Measurements from ENCODE around the gene R3HDM2.
A peak's percentile ranks its signal among the peaks of the same experiment; 100 is the strongest.

R3HDM2 gene

GRCh38 chr12:57464569-57464968 is 33.7 kb upstream of the R3HDM2 start:
- Histone ChIP-seq H3K9me3 (ENCODE audit: insufficient read depth, low read depth, low read length) (no peaks in the 10 kb centered on the region), H2AK5ac (ENCODE audit: low read length) (no peak overlapping the region), H4K91ac (ENCODE audit: low read depth, low read length) (no peak overlapping the region), H4K8ac (ENCODE audit: low read depth, low read length) (no peak overlapping the region), H3K27me3 (ENCODE audit: insufficient read depth, low read length) (no peaks in the 10 kb centered on the region), H3K79me1 (ENCODE audit: low read length) (peaks cover 4% of the 10 kb centered on the region), H3K4ac (ENCODE audit: low read depth, low read length) (no peak overlapping the region), H3K4me2 (ENCODE audit: low read length) (no peak overlapping the region), H3K79me2 (ENCODE audit: control insufficient read depth, insufficient read depth, low read length, poor library complexity) (no peaks in the 10 kb centered on the region), H3K23ac (ENCODE audit: low read length) (no peak overlapping the region), H2BK12ac (ENCODE audit: low read length) (no peak overlapping the region), H3K4me1 (ENCODE audit: control insufficient read depth in 1 of 2, insufficient read depth in 2 of 2, low read length in 2 of 2) (peaks cover 6 to 8% of the 10 kb centered on the region in 2 experiments), H4K12ac (ENCODE audit: low read depth, low read length) (no peak overlapping the region), H3K4me3 (ENCODE audit: low read depth, low read length) (no peak overlapping the region), H2BK5ac (ENCODE audit: low read depth, low read length, poor library complexity) (no peak overlapping the region), H3K27ac (ENCODE audit: low read depth, low read length) (no peak overlapping the region), H3K18ac (ENCODE audit: low read length) (no peak overlapping the region), H2BK120ac (ENCODE audit: insufficient read depth, low read length, poor library complexity) (no peak overlapping the region), H3K14ac (ENCODE audit: low read length) (no peak overlapping the region), H3K36me3 (ENCODE audit: control insufficient read depth in 1 of 2, insufficient read depth in 2 of 2, low read length in 2 of 2) (no peaks in the 10 kb centered on the region), H3K9ac (ENCODE audit: low read length) (no peak overlapping the region), H2AFZ (ENCODE audit: insufficient read depth, low read length, poor library complexity) (no peak overlapping the region)
- no CpG with 5 or more reads among the region's 12 CpGs for WGBS (ENCODE audit: extremely low coverage, insufficient coverage, insufficient read length)
- no peak for DNase-seq

- no peak for DNase-seq
Observed at GRCh38 chr12:57462912-57463253, 32.0 kb upstream of the R3HDM2 start.

GRCh38 chr12:57462251-57462911 is 31.5 kb upstream of the R3HDM2 start:
- no peaks in the 10 kb centered on the region for H3K9me3 ChIP-seq (ENCODE audit: insufficient read depth, low read depth, low read length)
- H4K91ac ChIP-seq (ENCODE audit: low read depth, low read length) = peak overlapping the region; percentile 57
- H4K8ac ChIP-seq (ENCODE audit: low read depth, low read length) = no peak overlapping the region
- no peak overlapping the region for H3K4ac ChIP-seq (ENCODE audit: low read depth, low read length)
- no peak overlapping the region for H3K18ac ChIP-seq (ENCODE audit: low read length)
- no peaks in the 10 kb centered on the region for H3K79me2 ChIP-seq (ENCODE audit: control insufficient read depth, insufficient read depth, low read length, poor library complexity)
- no peak overlapping the region for H3K9ac ChIP-seq (ENCODE audit: low read length)
- no CpG with 5 or more reads among the region's 28 CpGs for WGBS (ENCODE audit: extremely low coverage, insufficient coverage, insufficient read length)
- peaks cover 8% of the 10 kb centered on the region for H3K79me1 ChIP-seq (ENCODE audit: low read length)
- peak overlapping the region; percentile 64 for H3K4me3 ChIP-seq (ENCODE audit: low read depth, low read length)
- peak; percentile 86 to 94 for DNase-seq
- no peak overlapping the region for H3K14ac ChIP-seq (ENCODE audit: low read length)
- H2BK120ac ChIP-seq (ENCODE audit: insufficient read depth, low read length, poor library complexity) = peak overlapping the region; percentile 66
- no peak overlapping the region for H2BK5ac ChIP-seq (ENCODE audit: low read depth, low read length, poor library complexity)
- H3K27ac ChIP-seq (ENCODE audit: low read depth, low read length) = no peak overlapping the region
- H3K27me3 ChIP-seq (ENCODE audit: insufficient read depth, low read length) = no peaks in the 10 kb centered on the region
- no peak overlapping the region for H2AFZ ChIP-seq (ENCODE audit: insufficient read depth, low read length, poor library complexity)
- peak overlapping the region; percentile 81 for H3K4me2 ChIP-seq (ENCODE audit: low read length)
- H4K12ac ChIP-seq (ENCODE audit: low read depth, low read length) = no peak overlapping the region
- H2AK5ac ChIP-seq (ENCODE audit: low read length) = no peak overlapping the region
- peaks cover 6 to 8% of the 10 kb centered on the region in 2 experiments for H3K4me1 ChIP-seq (ENCODE audit: control insufficient read depth in 1 of 2, insufficient read depth in 2 of 2, low read length in 2 of 2)
- H2BK12ac ChIP-seq (ENCODE audit: low read length) = no peak overlapping the region
- no peaks in the 10 kb centered on the region for H3K36me3 ChIP-seq (ENCODE audit: control insufficient read depth in 1 of 2, insufficient read depth in 2 of 2, low read length in 2 of 2)
- no peak overlapping the region for H3K23ac ChIP-seq (ENCODE audit: low read length)

More at GRCh38 chr12:57462912-57463253, 32.0 kb upstream of the R3HDM2 start:
- no peaks in the 10 kb centered on the region for H3K36me3 ChIP-seq (ENCODE audit: control insufficient read depth in 1 of 2, insufficient read depth in 2 of 2, low read length in 2 of 2)
- no peak overlapping the region for H2BK12ac ChIP-seq (ENCODE audit: low read length)
- H3K27me3 ChIP-seq (ENCODE audit: insufficient read depth, low read length) = no peaks in the 10 kb centered on the region
- H2BK5ac ChIP-seq (ENCODE audit: low read depth, low read length, poor library complexity) = no peak overlapping the region
- H3K27ac ChIP-seq (ENCODE audit: low read depth, low read length) = no peak overlapping the region
- no peaks in the 10 kb centered on the region for H3K9me3 ChIP-seq (ENCODE audit: insufficient read depth, low read depth, low read length)
- no peak overlapping the region for H3K4me3 ChIP-seq (ENCODE audit: low read depth, low read length)
- no peak overlapping the region for H4K91ac ChIP-seq (ENCODE audit: low read depth, low read length)
- peaks cover 6 to 8% of the 10 kb centered on the region in 2 experiments for H3K4me1 ChIP-seq (ENCODE audit: control insufficient read depth in 1 of 2, insufficient read depth in 2 of 2, low read length in 2 of 2)
- no CpG with 5 or more reads among the region's 5 CpGs for WGBS (ENCODE audit: extremely low coverage, insufficient coverage, insufficient read length)
- no peak overlapping the region for H4K12ac ChIP-seq (ENCODE audit: low read depth, low read length)
- no peak overlapping the region for H2AK5ac ChIP-seq (ENCODE audit: low read length)
- H2AFZ ChIP-seq (ENCODE audit: insufficient read depth, low read length, poor library complexity) = no peak overlapping the region
- no peak overlapping the region for H3K4me2 ChIP-seq (ENCODE audit: low read length)
- H3K18ac ChIP-seq (ENCODE audit: low read length) = no peak overlapping the region
- no peak overlapping the region for H3K23ac ChIP-seq (ENCODE audit: low read length)
- no peak overlapping the region for H2BK120ac ChIP-seq (ENCODE audit: insufficient read depth, low read length, poor library complexity)
- H3K14ac ChIP-seq (ENCODE audit: low read length) = no peak overlapping the region
- no peak overlapping the region for H4K8ac ChIP-seq (ENCODE audit: low read depth, low read length)
- no peaks in the 10 kb centered on the region for H3K79me2 ChIP-seq (ENCODE audit: control insufficient read depth, insufficient read depth, low read length, poor library complexity)
- no peak overlapping the region for H3K9ac ChIP-seq (ENCODE audit: low read length)
- H3K4ac ChIP-seq (ENCODE audit: low read depth, low read length) = no peak overlapping the region
- H3K79me1 ChIP-seq (ENCODE audit: low read length) = peaks cover 8% of the 10 kb centered on the region

- peaks cover 8% of the 10 kb centered on the region for H3K79me1 ChIP-seq (ENCODE audit: low read length)
- peak overlapping the region; percentile 41 for H3K4ac ChIP-seq (ENCODE audit: low read depth, low read length)
- H3K9ac ChIP-seq (ENCODE audit: low read length) = peak overlapping the region; percentile 2
- peak overlapping the region; percentile 57 for H2AFZ ChIP-seq (ENCODE audit: insufficient read depth, low read length, poor library complexity)
- H2BK120ac ChIP-seq (ENCODE audit: insufficient read depth, low read length, poor library complexity) = peak overlapping the region; percentile 66
- H4K8ac ChIP-seq (ENCODE audit: low read depth, low read length) = peak overlapping the region; percentile 56
- H3K4me1 ChIP-seq (ENCODE audit: control insufficient read depth in 1 of 2, insufficient read depth in 2 of 2, low read length in 2 of 2) = peaks cover 6 to 8% of the 10 kb centered on the region in 2 experiments
- no peak overlapping the region for H4K12ac ChIP-seq (ENCODE audit: low read depth, low read length)
- no peak for DNase-seq
- H3K36me3 ChIP-seq (ENCODE audit: control insufficient read depth in 1 of 2, insufficient read depth in 2 of 2, low read length in 2 of 2) = no peaks in the 10 kb centered on the region
- H3K18ac ChIP-seq (ENCODE audit: low read length) = no peak overlapping the region
- H3K27me3 ChIP-seq (ENCODE audit: insufficient read depth, low read length) = no peaks in the 10 kb centered on the region
- no CpG with 5 or more reads among the region's 9 CpGs for WGBS (ENCODE audit: extremely low coverage, insufficient coverage, insufficient read length)
- H4K91ac ChIP-seq (ENCODE audit: low read depth, low read length) = peak overlapping the region; percentile 57
- peak overlapping the region; percentile 19 for H2BK5ac ChIP-seq (ENCODE audit: low read depth, low read length, poor library complexity)
- H3K23ac ChIP-seq (ENCODE audit: low read length) = no peak overlapping the region
- H3K27ac ChIP-seq (ENCODE audit: low read depth, low read length) = no peak overlapping the region
- no peaks in the 10 kb centered on the region for H3K79me2 ChIP-seq (ENCODE audit: control insufficient read depth, insufficient read depth, low read length, poor library complexity)
- peak overlapping the region; percentile 81 for H3K4me2 ChIP-seq (ENCODE audit: low read length)
- no peaks in the 10 kb centered on the region for H3K9me3 ChIP-seq (ENCODE audit: insufficient read depth, low read depth, low read length)
- peak overlapping the region; percentile 38 for H2BK12ac ChIP-seq (ENCODE audit: low read length)
- peak overlapping the region; percentile 65 for H3K14ac ChIP-seq (ENCODE audit: low read length)
- H2AK5ac ChIP-seq (ENCODE audit: low read length) = no peak overlapping the region
- H3K4me3 ChIP-seq (ENCODE audit: low read depth, low read length) = peak overlapping the region; percentile 64
Observed at GRCh38 chr12:57461917-57462250, 31.0 kb upstream of the R3HDM2 start.

All from trophoblast cell (in vitro differentiated cells and primary cell).